Sigmoid colon (tissue), 7 donors: ENCODE measurements around the gene RECK. TPM values are rescaled to one million over a fixed set of nuclear protein-coding genes. Genes with fewer than 3 reads are reported as not detected.

Experiments used
- DNase-seq: peaks from one replicate; pipeline ENCODE4 v3.0.0-alpha.2; 2019
- H3K27ac ChIP-seq, 4 donors: fragments of 200-600 bp; sonication (generic); one replicate each; pipeline ENCODE4 v1.5.1; 2016 to 2019; ENCODE audit warnings: mild to moderate bottlenecking in 1 of 4
- H3K27me3 ChIP-seq, 3 donors: fragments of 200-600 bp; sonication (generic); one replicate each; pipeline ENCODE4 v1.5.1; 2019; ENCODE audit warnings: mild to moderate bottlenecking in 1 of 3
- H3K36me3 ChIP-seq, 4 donors: fragments of 200-600 bp; sonication (generic); one replicate each; pipeline ENCODE4 v1.5.1; 2016 to 2019
- H3K4me1 ChIP-seq, 4 donors: fragments of 200-600 bp; sonication (generic); one replicate each; pipeline ENCODE4 v1.5.1; 2017 to 2019
- H3K4me3 ChIP-seq, 4 donors: fragments of 200-600 bp; sonication (generic); one replicate each; pipeline ENCODE4 v1.5.1; 2017 to 2019; ENCODE audit warnings: mild to moderate bottlenecking in 2 of 4, moderate library complexity in 1 of 4
- H3K9me3 ChIP-seq, 4 donors: fragments of 200-600 bp in 3 of 4; sonication (generic) in 3 of 4; one replicate each; pipeline versions ENCODE4 v1.5.1 to v1.6.1; 2013 to 2019
- CTCF ChIP-seq, 4 experiments: fragments of 450-650 bp in 3 of 4; fragments of 200-600 bp in 1 of 4; IDR thresholded peaks; one replicate each; pipeline ENCODE4 v1.5.1; 2016 to 2019; ENCODE audit warnings: antibody characterized with exemption in 4 of 4, mild to moderate bottlenecking in 3 of 4, moderate library complexity in 2 of 4
- EP300 ChIP-seq, 4 donors: sonication (generic); formaldehyde crosslinking; IDR thresholded peaks; one replicate each; pipeline ENCODE4 v1.6.1; 2017; ENCODE audit warnings: antibody characterized with exemption in 4 of 4
- POLR2A ChIP-seq, 2 donors: fragments of 450-650 bp; IDR thresholded peaks; one replicate each; pipeline ENCODE4 v1.6.1; 2016; ENCODE audit warnings: antibody characterized with exemption in 2 of 2, mild to moderate bottlenecking in 2 of 2, moderate library complexity in 2 of 2
- POLR2AphosphoS5 ChIP-seq, 4 donors: sonication (generic); formaldehyde crosslinking; IDR thresholded peaks; one replicate each; pipeline ENCODE4 v1.6.1; 2017; ENCODE audit warnings: antibody characterized with exemption in 4 of 4
- WGBS, 2 donors: extraction: QIAGEN DNeasy Blood & Tissue Kit; methylation state at CpG; one replicate each; pipeline ENCODE4 v1.1.7; 2013; 5-methylcytosine and 5-hydroxymethylcytosine counted together
- intact Hi-C: fragments of 100-400 bp; cut with DNase I; formaldehyde crosslinking; loops from one replicate; pipeline ENCODE4 v1.15.1; 2023
- polyA plus RNA-seq, 3 donors: library from polyadenylated mRNA; stranded (reverse); fragments of 200-250 nt; gene quantifications; one replicate each; pipeline ENCODE4 v1.2.3, GENCODE V29; 2013
- total RNA-seq, 4 donors: library from RNA; depleted of rRNA; stranded (reverse); fragments of >200 nt; gene quantifications; one replicate each; pipeline ENCODE4 v1.1.0, GENCODE V29; 2016
- donor health status: healthy with polysubstance abuse.
- donor health status: Bipolar disorder and iron deficiency.
- donor health status: healthy.

Gene RECK
- total and polyA plus RNA-seq, 7 donors = 0.23 to 22.2 (median 11.1) TPM

- Histone ChIP-seq H3K9me3 (no peaks in the 10 kb centered on the region), H3K27ac (peak overlapping the region in 3 of 4 donors; percentile 86 to 99 (median 93)), H3K4me1 (peaks cover 0 to 91% (median 87%) of the 10 kb centered on the region in 4 donors), H3K36me3 (peaks cover 0 to 10% (median 3%) of the 10 kb centered on the region in 4 donors), H3K27me3 (no peaks in the 10 kb centered on the region), H3K4me3 (no peak overlapping the region)
- WGBS, 2 donors = 96 to 98% methylated on average over 4 of the region's 4 CpGs
- intact Hi-C loops = no loop called here
- DNase-seq = no peak
- no peak for TF ChIP-seq POLR2A (IDR thresholded peaks at IDR 0.05)
- TF ChIP-seq EP300 (IDR thresholded peaks at IDR 0.05) = no peak
- TF ChIP-seq CTCF (IDR thresholded peaks at IDR 0.05) = no peak
- no peak for TF ChIP-seq POLR2AphosphoS5 (IDR thresholded peaks at IDR 0.05)
Measured at GRCh38 chr9:36145970-36146369, 109.3 kb downstream of the RECK start.

- Histone ChIP-seq H3K36me3 (peaks cover 0 to 17% (median 6%) of the 10 kb centered on the region in 4 donors), H3K9me3 (no peaks in the 10 kb centered on the region), H3K27ac (peak overlapping the region in 3 of 4 donors; percentile 86 to 99 (median 93)), H3K4me1 (peaks cover 0 to 90% (median 86%) of the 10 kb centered on the region in 4 donors), H3K27me3 (no peaks in the 10 kb centered on the region), H3K4me3 (no peak overlapping the region)
- intact Hi-C loops = no loop called here
- WGBS, 2 donors = 95 to 96% methylated on average over 10 of the region's 10 CpGs
- no peak for TF ChIP-seq CTCF (IDR thresholded peaks at IDR 0.05)
- no peak for TF ChIP-seq POLR2A (IDR thresholded peaks at IDR 0.05)
- no peak for TF ChIP-seq POLR2AphosphoS5 (IDR thresholded peaks at IDR 0.05)
- no peak for TF ChIP-seq EP300 (IDR thresholded peaks at IDR 0.05)
- DNase-seq = no peak
Measured at GRCh38 chr9:36146651-36147050, 109.9 kb downstream of the RECK start.

- Histone ChIP-seq H3K4me3 (no peak overlapping the region), H3K36me3 (peaks cover 0 to 22% (median 7%) of the 10 kb centered on the region in 4 donors), H3K27ac (peak overlapping the region; percentile 86 to 99 (median 90)), H3K9me3 (no peaks in the 10 kb centered on the region), H3K27me3 (no peaks in the 10 kb centered on the region), H3K4me1 (peaks cover 0 to 87% (median 80%) of the 10 kb centered on the region in 4 donors)
- intact Hi-C loops = loop anchor here (2.0 kb wide), 1 partner anchor 15 kb away; no protein-coding TSS in a partner anchor
- TF ChIP-seq POLR2A (IDR thresholded peaks at IDR 0.05) (no peak), CTCF (IDR thresholded peaks at IDR 0.05) (no peak), EP300 (IDR thresholded peaks at IDR 0.05) (no peak), POLR2AphosphoS5 (IDR thresholded peaks at IDR 0.05) (no peak)
- no peak for DNase-seq
- WGBS, 2 donors = 92 to 94% methylated on average over 14 of the region's 14 CpGs
Measured at GRCh38 chr9:36147441-36148175, 110.9 kb downstream of the RECK start.

GRCh38 chr9:36148311-36149051 lies 111.8 kb downstream of the RECK start:
- peaks cover 0 to 85% (median 78%) of the 10 kb centered on the region in 4 donors for H3K4me1 ChIP-seq
- H3K27me3 ChIP-seq = no peaks in the 10 kb centered on the region
- peak; percentile 100 for DNase-seq
- 63 to 78% methylated on average over 14 of the region's 14 CpGs for WGBS, 2 donors
- H3K9me3 ChIP-seq = no peaks in the 10 kb centered on the region
- peak in 2 of 4 donors; percentile 63 to 88 for TF ChIP-seq EP300 (IDR thresholded peaks at IDR 0.05)
- peak; percentile 63 to 88 (median 78) for TF ChIP-seq POLR2AphosphoS5 (IDR thresholded peaks at IDR 0.05)
- TF ChIP-seq CTCF (IDR thresholded peaks at IDR 0.05) = no peak
- no peak for TF ChIP-seq POLR2A (IDR thresholded peaks at IDR 0.05)
- intact Hi-C loops = loop anchor here (2.0 kb wide), 1 partner anchor 14 kb away; no protein-coding TSS in a partner anchor
- H3K36me3 ChIP-seq = peaks cover 0 to 22% (median 7%) of the 10 kb centered on the region in 4 donors
- peak overlapping the region; percentile 86 to 99 (median 90) for H3K27ac ChIP-seq
- H3K4me3 ChIP-seq = no peak overlapping the region
